Nephron progenitor cell (in vitro differentiated cells): ENCODE results near the gene CENPH.
"Not testable (repeated sequence)": the region's sequence is repeated elsewhere in the genome, so short reads cannot be mapped to it uniquely, and the experiment has no call there.

Source experiments
- DNase-seq: peaks from one replicate; pipeline ENCODE4 v3.0.0; 2021
- H3K27ac Mint-ChIP-seq: 2 replicates; pipeline ENCODE4 v1.8.0; 2021; ENCODE audit warnings: mild to moderate bottlenecking, moderate library complexity, mixed read lengths
- H3K27me3 Mint-ChIP-seq: 2 replicates; pipeline ENCODE4 v1.8.0; 2021; ENCODE audit warnings: mild to moderate bottlenecking, low read depth, mixed read lengths; ENCODE audit not compliant: poor library complexity
- H3K36me3 Mint-ChIP-seq: 2 replicates; pipeline ENCODE4 v1.8.0; 2021; ENCODE audit warnings: low read depth, mixed read lengths
- H3K4me1 Mint-ChIP-seq: 2 replicates; pipeline ENCODE4 v1.8.0; 2021; ENCODE audit warnings: mixed read lengths
- H3K4me3 Mint-ChIP-seq: 2 replicates; pipeline ENCODE4 v1.8.0; 2021; ENCODE audit warnings: mild to moderate bottlenecking, moderate library complexity, mixed read lengths
- H3K9me3 Mint-ChIP-seq: 2 replicates; pipeline ENCODE4 v1.8.0; 2021; ENCODE audit warnings: mild to moderate bottlenecking, moderate library complexity, mixed read lengths
- TF ChIP-seq, protein P1 (sequence below): fragments of 200-600 bp; sonication (generic); IDR thresholded peaks from 2 replicates; pipeline ENCODE4 v1.5.0; 2021; ENCODE audit warnings: antibody characterized with exemption

Gene CENPH, protein sequence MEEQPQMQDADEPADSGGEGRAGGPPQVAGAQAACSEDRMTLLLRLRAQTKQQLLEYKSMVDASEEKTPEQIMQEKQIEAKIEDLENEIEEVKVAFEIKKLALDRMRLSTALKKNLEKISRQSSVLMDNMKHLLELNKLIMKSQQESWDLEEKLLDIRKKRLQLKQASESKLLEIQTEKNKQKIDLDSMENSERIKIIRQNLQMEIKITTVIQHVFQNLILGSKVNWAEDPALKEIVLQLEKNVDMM

DNA sequence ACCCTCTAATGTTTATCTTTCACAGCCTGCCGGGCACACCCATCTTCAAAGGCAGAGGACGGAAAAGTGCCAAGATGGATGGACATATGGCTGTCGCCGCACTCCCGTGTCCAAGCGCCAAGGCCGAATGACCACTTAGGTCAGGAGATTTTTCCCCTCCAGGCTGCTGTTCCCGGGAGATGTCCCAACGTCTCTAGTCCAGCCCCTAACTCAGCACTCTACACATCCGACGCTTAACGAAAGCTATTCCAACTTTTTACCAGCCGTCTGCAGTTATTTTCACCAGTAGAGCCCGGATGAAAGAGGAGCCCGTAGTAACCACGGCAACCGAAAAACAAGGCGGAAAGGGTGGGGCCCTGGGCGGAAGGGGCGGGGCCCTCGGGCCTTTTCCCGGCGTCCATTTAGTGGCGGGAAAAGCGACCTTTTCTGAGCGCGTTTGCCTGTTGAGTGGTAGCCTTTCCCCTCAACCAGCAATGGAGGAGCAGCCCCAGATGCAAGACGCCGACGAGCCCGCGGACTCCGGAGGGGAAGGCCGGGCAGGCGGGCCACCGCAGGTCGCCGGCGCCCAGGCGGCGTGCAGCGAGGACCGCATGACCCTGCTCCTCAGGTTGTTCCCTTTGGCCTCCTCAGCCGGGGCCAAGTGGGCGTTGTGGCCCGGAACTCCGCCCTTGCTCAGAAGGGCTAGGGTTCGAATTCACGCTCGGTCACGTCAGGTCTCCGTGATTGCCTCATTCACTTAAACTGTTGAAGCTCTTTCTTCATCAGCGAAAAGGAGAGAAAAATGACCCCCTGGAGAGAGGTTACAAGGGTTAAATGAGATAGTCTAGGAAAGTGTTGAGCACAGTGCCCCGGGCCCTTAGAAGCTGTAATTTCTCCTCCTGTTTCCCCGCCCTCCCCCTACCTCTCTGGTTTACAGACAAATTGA is at the start of gene CENPH:
CENPH (plus strand) TSS at position 422 of the 925 bp plus-strand sequence; CDS start at position 474, 52 bp downstream.
- TF ChIP-seq, protein P1, sequence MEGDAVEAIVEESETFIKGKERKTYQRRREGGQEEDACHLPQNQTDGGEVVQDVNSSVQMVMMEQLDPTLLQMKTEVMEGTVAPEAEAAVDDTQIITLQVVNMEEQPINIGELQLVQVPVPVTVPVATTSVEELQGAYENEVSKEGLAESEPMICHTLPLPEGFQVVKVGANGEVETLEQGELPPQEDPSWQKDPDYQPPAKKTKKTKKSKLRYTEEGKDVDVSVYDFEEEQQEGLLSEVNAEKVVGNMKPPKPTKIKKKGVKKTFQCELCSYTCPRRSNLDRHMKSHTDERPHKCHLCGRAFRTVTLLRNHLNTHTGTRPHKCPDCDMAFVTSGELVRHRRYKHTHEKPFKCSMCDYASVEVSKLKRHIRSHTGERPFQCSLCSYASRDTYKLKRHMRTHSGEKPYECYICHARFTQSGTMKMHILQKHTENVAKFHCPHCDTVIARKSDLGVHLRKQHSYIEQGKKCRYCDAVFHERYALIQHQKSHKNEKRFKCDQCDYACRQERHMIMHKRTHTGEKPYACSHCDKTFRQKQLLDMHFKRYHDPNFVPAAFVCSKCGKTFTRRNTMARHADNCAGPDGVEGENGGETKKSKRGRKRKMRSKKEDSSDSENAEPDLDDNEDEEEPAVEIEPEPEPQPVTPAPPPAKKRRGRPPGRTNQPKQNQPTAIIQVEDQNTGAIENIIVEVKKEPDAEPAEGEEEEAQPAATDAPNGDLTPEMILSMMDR: no peak
- peak; percentile 96 for DNase-seq
- H3K27ac Mint-ChIP-seq: peak within 1 kb of the TSS; percentile 100
- peaks cover 5% of the 10 kb centered on the region for H3K36me3 Mint-ChIP-seq
- no peaks in the 10 kb centered on the region for H3K27me3 Mint-ChIP-seq
- peaks cover 15% of the 10 kb centered on the region for H3K4me1 Mint-ChIP-seq
- peak within 1 kb of the TSS; percentile 98 for H3K4me3 Mint-ChIP-seq
- H3K9me3 Mint-ChIP-seq: no peaks in the 10 kb centered on the region

DNA sequence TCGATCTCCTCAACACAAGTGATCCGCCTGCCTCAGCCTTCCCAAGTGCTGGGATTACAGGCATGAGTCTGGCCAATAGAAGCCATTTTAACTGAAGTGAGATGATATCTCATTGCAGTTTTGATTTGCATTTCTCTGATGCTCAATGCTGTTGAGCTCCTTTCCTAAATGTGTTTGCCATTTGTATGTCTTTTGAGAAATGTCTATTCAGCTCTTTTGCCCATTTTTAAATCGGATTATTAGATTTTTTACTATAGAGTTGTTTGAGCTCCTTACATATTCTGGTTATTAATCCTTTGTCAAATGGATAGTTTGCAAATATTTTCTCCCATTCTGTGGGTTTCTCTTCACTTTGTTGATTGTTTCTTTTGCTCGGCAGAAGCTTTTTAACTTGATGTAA is 49.1 kb upstream of the CENPH start:
- H3K9me3 Mint-ChIP-seq: peaks cover 43% of the 10 kb centered on the region
- not testable (repeated sequence) for H3K36me3 Mint-ChIP-seq, DNase-seq, H3K4me3 Mint-ChIP-seq, H3K27ac Mint-ChIP-seq, H3K4me1 Mint-ChIP-seq, H3K27me3 Mint-ChIP-seq

DNA sequence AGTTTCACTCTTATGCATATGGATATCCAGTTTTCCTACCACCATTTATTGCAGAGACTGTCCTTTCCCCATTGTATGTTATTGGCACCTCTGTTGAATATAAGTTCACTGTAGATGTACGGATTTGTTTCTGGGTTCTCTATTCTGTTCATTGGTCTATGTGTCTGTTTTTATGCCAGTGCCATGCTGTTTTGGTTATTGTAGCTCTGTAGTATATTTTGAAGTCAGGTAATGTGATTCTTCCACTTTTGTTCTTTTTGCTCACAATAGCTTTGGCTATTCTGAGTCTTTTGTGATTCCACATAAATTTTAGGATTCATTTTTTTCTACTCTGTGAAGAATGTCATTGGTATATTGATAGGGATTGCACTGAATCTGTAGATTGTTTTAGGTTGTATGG is 48.6 kb upstream of the CENPH start:
- no peak overlapping the region for H3K4me3 Mint-ChIP-seq
- TF ChIP-seq, protein P1: no peak
- H3K27me3 Mint-ChIP-seq: no peaks in the 10 kb centered on the region
- no peaks in the 10 kb centered on the region for H3K4me1 Mint-ChIP-seq
- DNase-seq: no peak
- H3K27ac Mint-ChIP-seq: peak overlapping the region; percentile 22
- H3K36me3 Mint-ChIP-seq: no peaks in the 10 kb centered on the region
- peaks cover 45% of the 10 kb centered on the region for H3K9me3 Mint-ChIP-seq

DNA sequence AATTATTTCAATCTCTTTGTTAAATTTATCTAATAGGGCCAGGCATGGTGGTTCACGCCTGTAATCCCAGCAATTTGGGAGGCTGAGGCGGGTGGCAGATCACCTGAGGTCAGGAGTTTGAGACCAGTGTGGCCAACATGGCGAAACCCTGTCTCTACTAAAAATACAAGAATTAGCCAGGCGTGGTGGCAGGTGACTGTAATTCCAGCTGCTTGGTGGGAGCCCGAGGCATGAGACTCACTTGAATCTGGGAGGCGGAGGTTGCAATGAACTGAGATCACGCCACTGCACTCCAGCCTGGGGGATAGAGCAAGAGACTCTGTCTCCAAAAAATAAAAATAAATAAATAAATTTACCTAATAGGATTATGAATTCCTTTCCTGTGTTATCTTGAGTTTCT is 40.8 kb upstream of the CENPH start:
- H3K27ac Mint-ChIP-seq: peak overlapping the region; percentile 66
- H3K27me3 Mint-ChIP-seq, H3K4me3 Mint-ChIP-seq, DNase-seq, H3K4me1 Mint-ChIP-seq, H3K36me3 Mint-ChIP-seq: not testable (repeated sequence)
- H3K9me3 Mint-ChIP-seq: peaks cover 13% of the 10 kb centered on the region

DNA sequence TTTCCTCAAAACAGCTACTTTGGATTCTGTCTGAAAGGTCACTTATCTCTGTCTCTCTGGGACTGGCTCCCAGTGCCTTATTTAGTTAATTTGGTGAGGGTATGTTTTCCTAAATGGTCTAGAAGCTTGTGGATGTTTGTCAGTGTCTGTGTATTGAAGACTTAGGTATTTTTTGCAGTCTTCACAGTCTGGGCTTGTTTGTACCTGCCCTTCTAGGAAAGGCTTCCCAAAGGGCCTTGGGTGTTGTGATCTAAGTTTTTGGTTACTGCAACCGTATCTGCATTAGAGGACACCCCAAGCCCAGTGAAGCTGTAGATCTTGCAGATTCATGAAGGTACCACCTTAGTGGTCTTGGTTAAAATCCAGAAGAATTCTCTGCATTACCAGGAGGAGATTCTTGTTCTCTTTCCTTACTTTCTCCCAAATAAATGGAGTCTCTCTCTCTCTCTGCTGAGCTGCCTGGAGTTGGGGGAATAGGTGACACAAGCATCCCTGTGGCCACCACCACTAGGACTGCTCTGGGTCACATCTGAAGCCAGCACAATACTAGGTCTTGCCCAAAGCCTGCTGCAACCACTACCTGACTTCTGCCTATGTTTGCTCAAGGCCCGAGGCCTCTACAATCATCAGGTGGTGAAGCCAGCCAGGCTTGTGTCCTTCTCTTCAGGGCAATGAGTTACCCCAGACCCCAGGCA is 40.3 kb upstream of the CENPH start:
- Mint-ChIP-seq H3K27ac (peak overlapping the region; percentile 66), H3K36me3 (peaks cover 4% of the 10 kb centered on the region), H3K4me1 (no peaks in the 10 kb centered on the region), H3K4me3 (no peak overlapping the region), H3K27me3 (no peaks in the 10 kb centered on the region), H3K9me3 (peaks cover 8% of the 10 kb centered on the region)
- TF ChIP-seq, protein P1: no peak
- DNase-seq: no peak

DNA sequence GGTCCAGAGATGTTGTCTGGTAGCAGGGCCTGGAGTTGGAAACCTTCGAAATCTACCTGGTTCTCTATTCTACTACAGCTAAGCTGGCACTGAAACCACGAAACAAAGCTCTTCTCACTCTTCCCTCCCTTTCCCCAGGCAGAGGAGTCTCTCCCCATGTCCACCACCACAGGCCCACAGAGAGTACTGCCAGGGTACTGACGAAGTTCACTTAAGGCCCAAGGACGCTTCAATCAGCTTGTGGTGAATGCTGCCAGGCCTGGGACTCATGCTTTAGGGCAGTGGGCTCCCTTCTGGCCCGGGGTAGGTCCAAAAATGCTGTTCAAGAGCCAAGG is 39.7 kb upstream of the CENPH start:
- Mint-ChIP-seq H3K27ac (no peak overlapping the region), H3K4me3 (no peak overlapping the region), H3K27me3 (no peaks in the 10 kb centered on the region), H3K9me3 (peaks cover 8% of the 10 kb centered on the region), H3K36me3 (peaks cover 4% of the 10 kb centered on the region), H3K4me1 (no peaks in the 10 kb centered on the region)
- no peak for DNase-seq
- TF ChIP-seq, protein P1: no peak
